ENCODE data around the gene LRRC34. TPM values are rescaled to one million over a fixed set of nuclear protein-coding genes. Genes with fewer than 3 reads are reported as not detected.

LRRC34 gene
- 6.1 and 11.1 TPM in 2 replicates for total RNA-seq

GRCh38 chr3:169812332-169813235 is at the start of gene LRRC34, which contains the start of gene LRRIQ4:
Gene LRRC34 (minus strand): TSS chr3:169812904. CDS start chr3:169812548, 356 bp downstream.
Gene LRRIQ4 (plus strand): TSS chr3:169812870. CDS start chr3:169821922, 9,052 bp downstream.

GRCh38 chr3:169772897-169773816 is 39.5 kb downstream of the LRRC34 start, which contains the start of gene MYNN:
Gene MYNN (plus strand): TSS chr3:169773396. CDS start chr3:169774296, 900 bp downstream.

GRCh38 chr3:169769287-169770181 is 43.2 kb downstream of the LRRC34 start, which contains the start of gene ACTRT3:
Gene ACTRT3 (minus strand): TSS chr3:169769561. CDS start chr3:169769520, 41 bp downstream.

GRCh38 chr3:169764882-169765612 is 47.7 kb downstream of the LRRC34 start, which contains the start of gene TERC:
Gene TERC (minus strand): TSS chr3:169765060.

Other genes with a start within 250 kb of the LRRC34 start
- gene MECOM, start 149.2 kb downstream of the LRRC34 start, total RNA-seq = 0.78 and 2.1 TPM in 2 replicates
- 119 and 220 TPM in 2 replicates for gene TERC, start 47.8 kb downstream of the LRRC34 start, total RNA-seq
- gene ACTRT3, start 43.3 kb downstream of the LRRC34 start, total RNA-seq = 4.4 and 5.0 TPM in 2 replicates
- gene MYNN, start 39.5 kb downstream of the LRRC34 start, total RNA-seq = 24.6 and 27.6 TPM in 2 replicates
- under 0.01 TPM in 1 of 2 replicates, not detected in the other for gene LRRIQ4, start within 50 bp of the LRRC34 start, total RNA-seq
- not detected in 2 replicates for gene LRRC31, start 57.0 kb upstream of the LRRC34 start, total RNA-seq
- not detected in 2 replicates for gene SAMD7, start 98.7 kb upstream of the LRRC34 start, total RNA-seq
- gene SEC62, start 153.9 kb upstream of the LRRC34 start, total RNA-seq = 60.6 and 66.2 TPM in 2 replicates
- 0.26 and 0.65 TPM in 2 replicates for gene GPR160, start 225.1 kb upstream of the LRRC34 start, total RNA-seq